GM19193 (cell line): Measurements from ENCODE around the gene OLFM4.

Experiments used
- POLR2A ChIP-seq: IDR thresholded peaks from 4 replicates; pipeline ENCODE4 v1.6.1; 2011; ENCODE audit not compliant: insufficient read depth, insufficient read length; ENCODE audit errors: extremely low read depth

OLFM4 gene

GRCh38 chr13:53045189-53045588, 16.6 kb downstream of the OLFM4 start:
- TF ChIP-seq POLR2A: no peak

- no peak for TF ChIP-seq POLR2A
These were observed 20.3 kb downstream of the OLFM4 start for GRCh38 chr13:53048880-53049279.

DNA sequence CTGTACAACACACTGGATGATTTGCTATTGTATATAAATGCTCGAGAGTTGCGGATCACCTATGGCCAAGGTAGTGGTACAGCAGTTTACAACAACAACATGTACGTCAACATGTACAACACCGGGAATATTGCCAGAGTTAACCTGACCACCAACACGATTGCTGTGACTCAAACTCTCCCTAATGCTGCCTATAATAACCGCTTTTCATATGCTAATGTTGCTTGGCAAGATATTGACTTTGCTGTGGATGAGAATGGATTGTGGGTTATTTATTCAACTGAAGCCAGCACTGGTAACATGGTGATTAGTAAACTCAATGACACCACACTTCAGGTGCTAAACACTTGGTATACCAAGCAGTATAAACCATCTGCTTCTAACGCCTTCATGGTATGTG, 21.5 kb downstream of the OLFM4 start:
- no peak for TF ChIP-seq POLR2A

DNA sequence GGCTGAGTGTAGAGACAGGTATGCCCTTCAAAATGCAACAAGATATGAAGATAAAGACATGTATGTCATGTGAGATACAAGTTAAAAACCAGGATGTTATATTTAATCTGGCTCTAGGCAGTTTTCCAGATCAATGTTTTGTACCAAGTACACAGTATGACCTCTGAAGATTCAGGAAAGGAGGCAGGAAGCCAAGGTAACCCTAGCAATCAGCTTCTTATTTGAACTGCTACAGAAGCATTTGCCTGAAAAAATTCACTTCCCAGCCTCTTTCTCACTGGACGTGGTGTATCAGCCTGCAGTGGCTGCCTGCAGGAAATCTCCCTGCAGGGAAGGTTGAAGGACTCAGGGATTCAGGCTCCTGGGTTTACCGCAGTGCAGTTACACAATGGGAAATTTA, 24.1 kb downstream of the OLFM4 start:
- no peak for TF ChIP-seq POLR2A

DNA sequence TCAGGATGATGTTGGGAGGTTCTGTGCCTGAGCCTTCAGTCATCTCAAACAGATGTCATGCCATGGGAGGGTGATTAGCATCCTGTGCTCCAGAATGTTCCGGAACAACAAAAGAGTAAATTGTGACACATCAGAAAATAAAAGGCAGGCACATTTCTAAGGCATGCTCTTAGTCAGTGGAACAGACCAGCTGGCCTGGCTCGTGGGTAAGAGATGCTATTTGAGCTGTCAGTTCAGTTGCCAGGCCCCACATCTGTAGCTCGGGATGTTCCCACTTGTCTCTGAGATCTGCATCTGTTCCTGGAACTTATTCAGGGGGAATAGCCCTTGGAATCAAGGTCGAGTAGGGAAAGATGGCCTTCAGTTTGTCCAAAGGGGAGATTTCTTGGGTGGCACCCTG, 26.0 kb downstream of the OLFM4 start:
- no peak for TF ChIP-seq POLR2A

GRCh38 chr13:53058065-53058679, 29.6 kb downstream of the OLFM4 start:
- no peak for TF ChIP-seq POLR2A

DNA sequence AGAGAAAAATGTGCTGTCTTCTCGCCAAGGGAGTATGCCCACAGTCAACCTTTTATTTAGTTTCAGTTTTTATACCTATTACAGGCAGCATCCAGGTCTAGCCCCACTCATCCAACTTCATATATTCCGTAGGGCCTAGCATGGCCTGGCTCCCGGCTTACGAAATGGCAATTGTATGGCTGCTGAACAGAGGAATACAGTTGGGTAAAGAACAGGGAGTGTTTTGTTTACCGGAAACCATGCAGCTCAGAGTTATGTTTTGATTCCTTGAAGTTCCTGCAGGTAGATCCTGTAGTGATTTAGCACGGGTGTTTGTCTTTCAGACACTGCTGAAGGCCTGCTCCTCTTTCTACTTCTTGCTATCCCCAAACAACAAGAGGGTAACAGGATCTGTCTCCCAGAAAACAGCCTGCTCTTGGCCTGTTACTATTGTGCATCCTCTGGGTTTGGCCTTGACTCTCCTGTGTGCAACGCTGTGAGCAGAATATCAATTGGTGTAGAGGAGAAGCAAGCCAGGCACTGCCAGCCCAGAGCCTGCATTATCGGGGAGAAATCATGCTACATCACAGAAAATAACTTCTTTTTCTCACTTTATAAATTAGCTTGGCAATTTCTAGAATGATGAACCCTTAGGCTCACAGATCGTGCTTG, 32.4 kb downstream of the OLFM4 start:
- no peak for TF ChIP-seq POLR2A

- no peak for TF ChIP-seq POLR2A
These were observed 36.1 kb downstream of the OLFM4 start for GRCh38 chr13:53064731-53065130.

- no peak for TF ChIP-seq POLR2A
These were observed 37.8 kb downstream of the OLFM4 start for GRCh38 chr13:53066411-53066810.

DNA sequence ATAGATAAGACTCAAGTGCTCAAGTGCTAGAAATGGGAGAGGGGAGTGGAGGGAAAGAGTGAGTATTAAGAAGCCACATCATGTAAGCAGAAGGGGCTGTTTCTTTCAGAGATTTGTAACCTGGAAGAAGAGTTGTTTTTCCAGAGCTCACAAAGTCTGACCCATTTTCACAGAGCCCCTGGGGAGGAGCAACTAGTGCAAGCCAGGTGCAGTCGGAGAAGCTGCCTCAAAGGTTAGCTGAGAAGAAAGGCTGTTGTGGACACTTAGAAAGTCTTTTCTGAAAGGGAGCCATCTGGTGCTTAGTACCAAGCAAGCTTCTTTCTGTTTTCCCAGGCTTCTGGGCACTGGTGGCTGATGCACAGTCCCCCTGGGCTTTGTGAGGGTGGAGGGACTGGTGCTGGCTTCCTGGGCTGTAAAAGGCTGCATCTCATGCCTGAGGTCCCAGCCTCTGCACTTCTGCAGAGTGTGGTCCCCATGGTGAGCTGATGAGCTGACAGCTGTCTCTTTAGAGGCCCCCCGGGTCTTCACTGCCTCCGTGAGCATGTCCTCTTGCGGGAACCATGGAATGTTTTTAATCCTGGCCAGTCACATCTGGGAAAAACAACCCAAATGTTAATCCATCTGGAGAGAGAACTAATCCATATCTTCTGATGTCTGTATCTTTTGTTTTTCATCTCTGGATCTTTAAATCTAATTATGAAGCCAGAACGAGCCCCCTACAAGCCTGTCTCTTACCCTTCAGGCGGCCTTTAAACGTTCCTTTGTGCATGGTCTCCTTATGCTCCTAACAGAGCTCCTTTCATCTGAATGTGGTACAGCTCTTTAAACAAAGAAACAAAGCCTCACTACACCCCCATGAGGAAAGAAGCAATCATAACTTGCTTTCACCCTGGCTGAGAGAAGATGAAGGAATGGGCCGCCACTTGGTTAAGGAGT, 40.2 kb downstream of the OLFM4 start:
- no peak for TF ChIP-seq POLR2A

DNA sequence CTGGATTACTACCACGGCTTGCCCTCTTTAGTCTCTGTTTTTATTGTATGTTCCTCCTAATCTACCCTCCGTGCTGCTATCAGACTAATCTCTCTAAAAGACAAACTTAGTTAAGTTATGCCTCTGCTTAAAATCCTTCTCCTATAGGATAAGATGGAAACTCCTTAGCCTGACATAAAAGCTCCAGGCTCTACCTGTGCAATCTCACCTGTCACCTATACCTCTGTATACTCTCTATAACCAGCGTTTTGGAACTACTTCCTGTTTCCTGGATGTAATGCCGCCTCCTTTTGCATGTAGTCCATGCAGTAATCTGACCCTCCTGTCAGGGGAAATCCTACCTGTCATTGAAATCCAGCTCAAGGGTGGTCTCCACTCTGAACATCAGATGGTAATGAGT, 41.2 kb downstream of the OLFM4 start:
- no peak for TF ChIP-seq POLR2A

DNA sequence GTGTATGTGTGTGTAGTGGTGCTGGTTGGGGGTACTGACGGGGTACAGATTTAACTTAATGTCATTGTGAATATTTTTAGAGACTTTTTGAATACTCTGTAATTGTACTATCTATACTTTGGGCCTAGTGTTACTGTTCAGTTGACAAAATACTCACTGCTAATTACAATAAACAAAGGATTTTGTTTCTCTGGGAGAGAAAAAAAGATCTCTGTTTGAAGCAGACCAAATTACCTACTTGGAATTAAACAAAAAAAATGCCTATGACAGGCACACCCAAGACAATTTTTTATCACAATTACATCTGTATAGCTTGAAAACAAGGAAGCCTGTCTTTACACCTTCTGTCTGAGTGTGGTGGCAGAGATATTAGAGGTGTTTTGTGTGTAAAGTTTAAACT, 45.1 kb downstream of the OLFM4 start:
- TF ChIP-seq POLR2A: no peak

- TF ChIP-seq POLR2A: no peak
These were observed 45.5 kb downstream of the OLFM4 start for GRCh38 chr13:53074114-53074513.

- TF ChIP-seq POLR2A: no peak
These were observed 46.9 kb downstream of the OLFM4 start for GRCh38 chr13:53075356-53076041.

DNA sequence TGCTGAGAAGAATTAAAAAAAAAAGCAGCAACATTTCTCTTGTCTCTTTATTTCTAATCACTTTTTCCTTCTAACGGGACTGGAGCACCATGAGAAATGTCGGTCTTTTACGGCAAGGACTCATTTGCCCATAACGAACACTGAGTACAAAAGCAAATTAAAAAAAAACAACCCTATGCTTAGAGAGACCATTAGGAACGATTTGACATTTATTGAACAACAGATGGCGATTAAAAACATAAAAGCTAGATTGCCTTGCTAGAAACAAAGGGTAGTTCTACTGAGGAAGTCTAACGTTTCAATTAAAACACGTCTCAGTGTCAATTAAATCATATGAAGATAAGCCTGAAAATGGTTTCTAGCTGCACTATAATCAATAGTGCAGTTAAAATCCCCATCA, 51.1 kb downstream of the OLFM4 start:
- no peak for TF ChIP-seq POLR2A

DNA sequence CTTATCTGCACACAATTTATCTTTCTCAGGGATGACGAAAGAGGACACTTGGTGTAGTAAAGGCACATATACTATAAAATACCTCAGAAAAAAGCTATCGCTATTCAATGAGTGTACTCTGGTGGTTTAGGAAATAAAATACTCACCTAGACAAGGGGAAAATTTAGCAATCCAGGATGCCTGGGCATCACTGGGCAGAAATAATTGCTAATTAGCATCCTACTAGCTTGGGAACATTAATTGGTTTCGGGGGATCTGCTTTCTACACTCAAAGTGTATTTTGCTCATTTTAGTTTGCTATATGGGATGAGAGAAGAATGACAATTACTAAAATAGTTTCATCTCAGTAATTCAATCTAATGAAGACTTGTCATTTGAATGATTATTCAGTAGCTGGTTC, 60.3 kb downstream of the OLFM4 start:
- TF ChIP-seq POLR2A: no peak

DNA sequence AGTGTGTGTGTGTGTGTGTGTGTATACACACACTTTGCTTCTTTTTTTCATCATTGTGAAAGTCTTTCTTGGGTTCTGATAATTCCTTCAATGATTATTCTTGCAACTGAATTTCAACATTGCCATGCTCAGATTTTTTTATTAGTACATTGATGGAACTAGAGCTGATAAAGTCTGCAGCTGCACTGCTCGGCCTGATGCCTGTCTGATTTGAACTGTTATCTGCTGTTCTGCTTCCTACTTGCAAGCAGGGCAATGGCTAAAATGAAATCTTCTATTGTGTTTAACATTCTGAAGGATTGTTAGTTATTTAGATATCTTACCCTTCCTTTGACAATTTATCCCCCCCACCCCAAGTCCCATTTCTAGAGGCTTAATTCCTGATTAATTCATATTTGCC, 61.3 kb downstream of the OLFM4 start:
- TF ChIP-seq POLR2A: no peak
